ENCODE results near the gene SYT5.

Gene SYT5

GRCh38 chr19:55158848-55159749 is 21.0 kb downstream of the SYT5 start:
- Histone ChIP-seq H3K27me3 (ENCODE audit: insufficient read depth, low read length, poor library complexity, severe bottlenecking) (no peaks in the 10 kb centered on the region), H3K36me3 (ENCODE audit: insufficient read depth, low read length) (no peaks in the 10 kb centered on the region), H3K4me3 (ENCODE audit: low read length, poor library complexity, severe bottlenecking) (no peak overlapping the region), H3K9me3 (ENCODE audit: insufficient read depth, low read depth, low read length) (no peaks in the 10 kb centered on the region), H3K4me1 (ENCODE audit: insufficient read depth, low read length, poor library complexity, severe bottlenecking) (peaks cover 1% of the 10 kb centered on the region), H3K4me2 (ENCODE audit: low read depth, low read length, poor library complexity, severe bottlenecking) (no peak overlapping the region), H3K9ac (ENCODE audit: low read depth, low read length, poor library complexity, severe bottlenecking) (no peak overlapping the region), H3K79me2 (ENCODE audit: insufficient read depth, low read length) (no peaks in the 10 kb centered on the region), H3F3A (ENCODE audit: low read depth) (no peaks in the 10 kb centered on the region), H4K20me1 (ENCODE audit: insufficient read depth, low read length, poor library complexity, severe bottlenecking) (no peaks in the 10 kb centered on the region), H2AFZ (ENCODE audit: low read length) (no peak overlapping the region), H3K9me2 (replicated peaks; ENCODE audit: low read depth, low read length) (no peaks in the 10 kb centered on the region)
- TF ChIP-seq EZH2phosphoT487 (IDR thresholded peaks at IDR 0.05; ENCODE audit: borderline replicate concordance) (no peak), CTCF (conservative IDR thresholded peaks at IDR 0.05; ENCODE audit: low read length) (no peak)

- peaks cover 8% of the 10 kb centered on the region for H3K4me1 ChIP-seq (ENCODE audit: insufficient read depth, low read length, poor library complexity, severe bottlenecking)
These were observed 21.7 kb downstream of the SYT5 start for GRCh38 chr19:55158423-55158822.

GRCh38 chr19:55157064-55157908 is 22.8 kb downstream of the SYT5 start, which contains the start of gene TNNI3:
Gene TNNI3, minus strand, starts transcription at chr19:55157732. Its CDS starts 143 bp downstream, at chr19:55157589.
- H4K20me1 ChIP-seq (ENCODE audit: insufficient read depth, low read length, poor library complexity, severe bottlenecking), result no peaks in the 10 kb centered on the region
- no peaks in the 10 kb centered on the region for H3K27me3 ChIP-seq (ENCODE audit: insufficient read depth, low read length, poor library complexity, severe bottlenecking)
- H3K4me3 ChIP-seq (ENCODE audit: low read length, poor library complexity, severe bottlenecking), result no peak within 1 kb of the TSS
- no peaks in the 10 kb centered on the region for H3K36me3 ChIP-seq (ENCODE audit: insufficient read depth, low read length)
- H3F3A ChIP-seq (ENCODE audit: low read depth), result peaks cover 8% of the 10 kb centered on the region; the same call in 1 of the 2 replicates
- H3K9me2 ChIP-seq (replicated peaks; ENCODE audit: low read depth, low read length), result no peaks in the 10 kb centered on the region
- H3K79me2 ChIP-seq (ENCODE audit: insufficient read depth, low read length), result no peaks in the 10 kb centered on the region
- H3K9me3 ChIP-seq (ENCODE audit: insufficient read depth, low read depth, low read length), result no peaks in the 10 kb centered on the region
- no peak within 1 kb of the TSS for H3K4me2 ChIP-seq (ENCODE audit: low read depth, low read length, poor library complexity, severe bottlenecking)
- H2AFZ ChIP-seq (ENCODE audit: low read length), result no peak within 1 kb of the TSS
- TF ChIP-seq EZH2phosphoT487 (IDR thresholded peaks at IDR 0.05; ENCODE audit: borderline replicate concordance) (no peak), CTCF (conservative IDR thresholded peaks at IDR 0.05; ENCODE audit: low read length) (no peak)
- no peak within 1 kb of the TSS for H3K9ac ChIP-seq (ENCODE audit: low read depth, low read length, poor library complexity, severe bottlenecking)
- peaks cover 13% of the 10 kb centered on the region for H3K4me1 ChIP-seq (ENCODE audit: insufficient read depth, low read length, poor library complexity, severe bottlenecking)

More at GRCh38 chr19:55158423-55158822, 21.7 kb downstream of the SYT5 start:
- no peak overlapping the region for H3K9ac ChIP-seq (ENCODE audit: low read depth, low read length, poor library complexity, severe bottlenecking)
- H2AFZ ChIP-seq (ENCODE audit: low read length), result no peak overlapping the region
- peaks cover 5% of the 10 kb centered on the region; the same call in 1 of the 2 replicates for H3F3A ChIP-seq (ENCODE audit: low read depth)
- no peak for TF ChIP-seq EZH2phosphoT487 (IDR thresholded peaks at IDR 0.05; ENCODE audit: borderline replicate concordance)
- no peak for TF ChIP-seq CTCF (conservative IDR thresholded peaks at IDR 0.05; ENCODE audit: low read length)
- no peaks in the 10 kb centered on the region for H3K27me3 ChIP-seq (ENCODE audit: insufficient read depth, low read length, poor library complexity, severe bottlenecking)
- H3K79me2 ChIP-seq (ENCODE audit: insufficient read depth, low read length), result no peaks in the 10 kb centered on the region
- H3K9me2 ChIP-seq (replicated peaks; ENCODE audit: low read depth, low read length), result no peaks in the 10 kb centered on the region
- no peak overlapping the region for H3K4me2 ChIP-seq (ENCODE audit: low read depth, low read length, poor library complexity, severe bottlenecking)
- H3K9me3 ChIP-seq (ENCODE audit: insufficient read depth, low read depth, low read length), result no peaks in the 10 kb centered on the region
- no peak overlapping the region for H3K4me3 ChIP-seq (ENCODE audit: low read length, poor library complexity, severe bottlenecking)
- no peaks in the 10 kb centered on the region for H3K36me3 ChIP-seq (ENCODE audit: insufficient read depth, low read length)
- H4K20me1 ChIP-seq (ENCODE audit: insufficient read depth, low read length, poor library complexity, severe bottlenecking), result no peaks in the 10 kb centered on the region
